ENCODE measurements around the gene HRK. TPM values are rescaled to one million over a fixed set of nuclear protein-coding genes. Genes with fewer than 3 reads are reported as not detected.

HRK gene
- total RNA-seq, 6 experiments from 2014 or later = not detected

GRCh38 chr12:116876151-116876869 lies 4.9 kb downstream of the HRK start:
- Mint-ChIP-seq H3K27me3 (ENCODE audit: insufficient read depth) (peaks cover 46% of the 10 kb centered on the region), H3K27ac (no peak overlapping the region), H3K9me3 (peaks cover 10% of the 10 kb centered on the region), H3K4me1 (ENCODE audit: low read depth) (peaks cover 21% of the 10 kb centered on the region), H3K36me3 (ENCODE audit: low read depth) (no peaks in the 10 kb centered on the region), H3K4me3 (no peak overlapping the region)
- TF ChIP-seq, protein P1, sequence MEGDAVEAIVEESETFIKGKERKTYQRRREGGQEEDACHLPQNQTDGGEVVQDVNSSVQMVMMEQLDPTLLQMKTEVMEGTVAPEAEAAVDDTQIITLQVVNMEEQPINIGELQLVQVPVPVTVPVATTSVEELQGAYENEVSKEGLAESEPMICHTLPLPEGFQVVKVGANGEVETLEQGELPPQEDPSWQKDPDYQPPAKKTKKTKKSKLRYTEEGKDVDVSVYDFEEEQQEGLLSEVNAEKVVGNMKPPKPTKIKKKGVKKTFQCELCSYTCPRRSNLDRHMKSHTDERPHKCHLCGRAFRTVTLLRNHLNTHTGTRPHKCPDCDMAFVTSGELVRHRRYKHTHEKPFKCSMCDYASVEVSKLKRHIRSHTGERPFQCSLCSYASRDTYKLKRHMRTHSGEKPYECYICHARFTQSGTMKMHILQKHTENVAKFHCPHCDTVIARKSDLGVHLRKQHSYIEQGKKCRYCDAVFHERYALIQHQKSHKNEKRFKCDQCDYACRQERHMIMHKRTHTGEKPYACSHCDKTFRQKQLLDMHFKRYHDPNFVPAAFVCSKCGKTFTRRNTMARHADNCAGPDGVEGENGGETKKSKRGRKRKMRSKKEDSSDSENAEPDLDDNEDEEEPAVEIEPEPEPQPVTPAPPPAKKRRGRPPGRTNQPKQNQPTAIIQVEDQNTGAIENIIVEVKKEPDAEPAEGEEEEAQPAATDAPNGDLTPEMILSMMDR (IDR thresholded peaks at IDR 0.05) = no peak
- no peak for DNase-seq

GRCh38 chr12:116874324-116874995 lies 6.8 kb downstream of the HRK start:
- TF ChIP-seq, protein P1 (IDR thresholded peaks at IDR 0.05) = no peak
- Mint-ChIP-seq H3K27ac (no peak overlapping the region), H3K4me1 (ENCODE audit: low read depth) (peaks cover 7% of the 10 kb centered on the region), H3K36me3 (ENCODE audit: low read depth) (no peaks in the 10 kb centered on the region), H3K4me3 (no peak overlapping the region), H3K9me3 (peaks cover 10% of the 10 kb centered on the region), H3K27me3 (ENCODE audit: insufficient read depth) (peaks cover 35% of the 10 kb centered on the region)
- no peak for DNase-seq

DNA sequence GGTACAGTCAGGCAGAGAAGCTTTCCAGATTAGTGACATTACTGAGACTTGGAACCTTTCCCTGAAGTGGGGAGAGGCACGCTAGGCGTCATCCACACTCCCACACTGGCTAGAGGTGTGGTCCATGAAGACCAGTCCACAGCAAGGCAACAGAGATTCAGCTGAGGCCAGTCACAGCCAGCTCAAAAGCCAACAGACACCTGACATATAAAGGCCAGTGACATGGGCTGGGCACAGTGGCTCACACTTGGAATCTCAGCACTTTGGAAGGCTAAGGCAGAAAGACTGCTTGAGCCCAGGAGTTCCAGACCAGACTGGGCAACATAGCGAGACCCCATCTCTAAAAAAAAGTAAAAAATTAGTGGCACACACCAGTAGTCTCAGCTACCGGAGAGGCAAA lies 10.9 kb downstream of the HRK start:
- Mint-ChIP-seq H3K27ac (no peak overlapping the region), H3K27me3 (ENCODE audit: insufficient read depth) (peaks cover 16% of the 10 kb centered on the region), H3K4me1 (ENCODE audit: low read depth) (0 out of 2 replicates have a peak, but pooled peaks cover 6% of the 10 kb centered on the region), H3K4me3 (no peak overlapping the region), H3K9me3 (peaks cover 10% of the 10 kb centered on the region), H3K36me3 (ENCODE audit: low read depth) (no peaks in the 10 kb centered on the region)
- DNase-seq = no peak
- TF ChIP-seq, protein P1 (IDR thresholded peaks at IDR 0.05) = no peak

- Mint-ChIP-seq H3K9me3 (no peaks in the 10 kb centered on the region), H3K4me1 (ENCODE audit: low read depth) (peaks cover 29% of the 10 kb centered on the region), H3K36me3 (ENCODE audit: low read depth) (no peaks in the 10 kb centered on the region), H3K27ac (no peak overlapping the region), H3K4me3 (no peak overlapping the region), H3K27me3 (ENCODE audit: insufficient read depth) (no peaks in the 10 kb centered on the region; the same call in 1 of the 2 replicates)
- DNase-seq = no peak
- TF ChIP-seq, protein P1 (IDR thresholded peaks at IDR 0.05) = no peak
These were observed 13.7 kb downstream of the HRK start for GRCh38 chr12:116867523-116867922.

DNA sequence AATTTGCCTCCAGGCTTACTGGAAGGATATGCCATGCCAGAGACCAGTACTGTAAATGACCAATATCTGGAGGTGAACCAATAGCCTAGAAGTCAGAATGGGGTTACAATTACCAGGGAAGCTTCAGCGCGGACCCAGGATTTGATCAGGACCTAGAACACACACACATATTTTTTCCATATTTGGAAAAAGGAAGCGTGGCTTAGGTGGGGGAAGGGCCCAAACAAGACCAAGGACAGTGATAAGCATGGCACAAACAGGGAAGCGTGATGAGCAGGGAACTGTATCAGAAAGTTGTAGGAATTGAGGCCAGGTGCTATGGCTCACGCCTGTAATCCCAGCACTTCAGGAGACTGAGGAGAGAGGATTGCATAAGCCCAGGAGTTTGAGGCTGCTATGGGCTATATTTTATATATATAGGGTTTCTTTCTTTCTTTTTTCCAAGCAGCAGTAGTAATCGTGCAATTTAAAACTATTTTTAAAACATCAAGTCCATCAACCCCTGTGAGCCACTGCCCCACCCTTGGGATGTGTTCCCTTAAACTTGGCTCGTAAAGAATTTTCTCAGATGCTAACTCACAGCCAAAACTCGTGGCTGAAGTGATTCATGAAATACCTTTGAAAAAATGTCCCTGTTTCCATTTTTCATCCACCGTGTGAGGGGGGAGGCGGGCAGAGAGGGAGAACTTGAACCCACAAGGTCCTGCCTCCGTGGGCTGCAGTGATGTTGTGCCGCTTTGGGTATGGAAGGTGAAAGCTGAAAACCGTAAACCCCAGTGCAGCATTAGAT lies 16.7 kb downstream of the HRK start:
- Mint-ChIP-seq H3K4me3 (peak overlapping the region; percentile 74), H3K9me3 (no peaks in the 10 kb centered on the region), H3K27ac (peak overlapping the region; percentile 86), H3K4me1 (ENCODE audit: low read depth) (peaks cover 58% of the 10 kb centered on the region), H3K36me3 (ENCODE audit: low read depth) (no peaks in the 10 kb centered on the region), H3K27me3 (ENCODE audit: insufficient read depth) (peaks cover 2% of the 10 kb centered on the region; the same call in 1 of the 2 replicates)
- TF ChIP-seq, protein P1 (IDR thresholded peaks at IDR 0.05) = no peak
- DNase-seq = peak; percentile 86

Measured in HFFc6 (cell line).